Tibial nerve (tissue), 4 donors: ENCODE results near the gene RNU6-1. TPM values are rescaled to one million over a fixed set of nuclear protein-coding genes. Genes with fewer than 3 reads are reported as not detected.

ENCODE experiments used
- DNase-seq, 2 donors: peaks; one replicate each; pipeline ENCODE4 v3.0.0-alpha.2; 2019; ENCODE audit warnings: low spot score in 2 of 2
- H3K27ac ChIP-seq, 4 donors: fragments of 200-600 bp; sonication (generic) in 3 of 4; one replicate each; pipeline ENCODE4 v1.5.1; 2017 to 2019; ENCODE audit warnings: mild to moderate bottlenecking in 1 of 4
- H3K27me3 ChIP-seq, 2 donors: fragments of 200-600 bp; sonication (generic) in 1 of 2; one replicate each; pipeline versions ENCODE4 v1.5.1 to v1.6.0; 2017 to 2019
- H3K36me3 ChIP-seq, 3 donors: fragments of 200-600 bp; sonication (generic); one replicate each; pipeline ENCODE4 v1.5.1; 2018 to 2019
- H3K4me1 ChIP-seq, 4 donors: fragments of 200-600 bp; sonication (generic) in 3 of 4; one replicate each; pipeline ENCODE4 v1.5.1; 2017 to 2019
- H3K4me3 ChIP-seq, 4 donors: fragments of 200-600 bp; sonication (generic) in 3 of 4; one replicate each; pipeline ENCODE4 v1.5.1; 2017 to 2019; ENCODE audit warnings: mild to moderate bottlenecking in 1 of 4, moderate library complexity in 1 of 4
- H3K9me3 ChIP-seq, 4 donors: fragments of 200-600 bp; sonication (generic) in 3 of 4; one replicate each; pipeline ENCODE4 v1.5.1; 2017 to 2019
- CTCF ChIP-seq, 5 experiments: fragments of 200-600 bp in 3 of 5; fragments of 450-650 bp in 2 of 5; sonication (generic) in 3 of 5; IDR thresholded peaks; one replicate each; pipeline ENCODE4 v1.5.1; 2016 to 2019; ENCODE audit warnings: antibody characterized with exemption in 5 of 5, mild to moderate bottlenecking in 3 of 5, moderate library complexity in 2 of 5
- EP300 ChIP-seq, 2 donors: sonication (generic); formaldehyde crosslinking; IDR thresholded peaks; one replicate each; pipeline ENCODE4 v1.6.1; 2017; ENCODE audit warnings: antibody characterized with exemption in 2 of 2, mild to moderate bottlenecking in 1 of 2
- POLR2A ChIP-seq, 2 donors: fragments of 450-650 bp; IDR thresholded peaks; one replicate each; pipeline ENCODE4 v1.6.1; 2017; ENCODE audit warnings: antibody characterized with exemption in 2 of 2, mild to moderate bottlenecking in 2 of 2, moderate library complexity in 2 of 2
- WGBS, 2 donors: methylation state at CpG; one replicate each; pipeline ENCODE4 v1.1.5; 2018; 5-methylcytosine and 5-hydroxymethylcytosine counted together
- total RNA-seq, 4 donors: library from RNA; depleted of rRNA; stranded (reverse); fragments of >200 nt; gene quantifications; one replicate each; pipeline ENCODE4 v1.1.0, GENCODE V29; 2016

Gene RNU6-1
- total RNA-seq, 4 donors from 2014 or later = not detected

GRCh38 chr15:67879440-67880129 is 39.7 kb upstream of the RNU6-1 start:
- no peaks in the 10 kb centered on the region for H3K27me3 ChIP-seq
- TF ChIP-seq POLR2A (IDR thresholded peaks at IDR 0.05) (no peak), CTCF (IDR thresholded peaks at IDR 0.05) (no peak), EP300 (IDR thresholded peaks at IDR 0.05) (no peak)
- H3K27ac ChIP-seq = peak overlapping the region in 1 of 4 donors; percentile 3
- H3K36me3 ChIP-seq = no peaks in the 10 kb centered on the region
- no peak for DNase-seq
- no peaks in the 10 kb centered on the region for H3K9me3 ChIP-seq
- peaks cover 0 to 35% (median 10%) of the 10 kb centered on the region in 4 donors for H3K4me1 ChIP-seq
- 79 to 92% methylated on average over 11 of the region's 11 CpGs for WGBS, 2 donors
- no peak overlapping the region for H3K4me3 ChIP-seq

- Histone ChIP-seq H3K4me3 (no peak overlapping the region), H3K27ac (no peak overlapping the region), H3K36me3 (no peaks in the 10 kb centered on the region), H3K9me3 (peaks cover 0 to 2% (median 0%) of the 10 kb centered on the region in 4 donors), H3K27me3 (no peaks in the 10 kb centered on the region), H3K4me1 (peaks cover 0 to 26% (median 3%) of the 10 kb centered on the region in 4 donors)
- DNase-seq = no peak
- 88 to 92% methylated on average over 2 of the region's 2 CpGs for WGBS, 2 donors
- TF ChIP-seq EP300 (IDR thresholded peaks at IDR 0.05) (no peak), POLR2A (IDR thresholded peaks at IDR 0.05) (no peak), CTCF (IDR thresholded peaks at IDR 0.05) (no peak)
Observed at GRCh38 chr15:67878712-67879206, 38.9 kb upstream of the RNU6-1 start.

DNA sequence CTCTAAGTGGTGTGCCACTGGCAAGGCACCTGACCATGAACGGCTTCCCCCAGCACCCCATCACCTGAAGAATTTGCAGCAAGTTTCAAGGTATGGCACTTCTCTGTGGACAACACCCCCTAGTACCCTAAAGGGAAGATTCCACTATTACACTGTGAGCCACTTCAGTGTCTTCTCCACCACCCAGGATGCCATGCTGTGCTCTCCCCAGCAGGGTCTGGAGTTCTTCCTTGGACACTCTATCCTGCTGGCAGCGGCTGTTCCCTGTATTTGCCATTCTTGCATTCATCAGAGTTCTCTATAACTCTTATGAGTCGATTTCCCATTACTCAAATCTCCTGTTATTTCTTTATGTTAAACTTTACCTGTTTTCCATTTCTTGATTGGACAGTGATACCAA is 33.9 kb upstream of the RNU6-1 start:
- 95 to 96% methylated on average over 3 of the region's 3 CpGs for WGBS, 2 donors
- H3K9me3 ChIP-seq = peaks cover 0 to 19% (median 0%) of the 10 kb centered on the region in 4 donors
- no peak for TF ChIP-seq POLR2A (IDR thresholded peaks at IDR 0.05)
- TF ChIP-seq CTCF (IDR thresholded peaks at IDR 0.05) = no peak
- TF ChIP-seq EP300 (IDR thresholded peaks at IDR 0.05) = no peak
- DNase-seq = no peak
- no peaks in the 10 kb centered on the region for H3K36me3 ChIP-seq
- H3K4me3 ChIP-seq = no peak overlapping the region
- no peak overlapping the region for H3K27ac ChIP-seq
- H3K27me3 ChIP-seq = no peaks in the 10 kb centered on the region
- H3K4me1 ChIP-seq = no peaks in the 10 kb centered on the region

- Histone ChIP-seq H3K4me3 (no peak overlapping the region), H3K9me3 (peaks cover 0 to 19% (median 0%) of the 10 kb centered on the region in 4 donors), H3K36me3 (no peaks in the 10 kb centered on the region), H3K4me1 (no peaks in the 10 kb centered on the region), H3K27me3 (no peaks in the 10 kb centered on the region), H3K27ac (no peak overlapping the region)
- DNase-seq = no peak
- TF ChIP-seq EP300 (IDR thresholded peaks at IDR 0.05) (no peak), CTCF (IDR thresholded peaks at IDR 0.05) (no peak), POLR2A (IDR thresholded peaks at IDR 0.05) (no peak)
Observed at GRCh38 chr15:67870868-67871408, 31.1 kb upstream of the RNU6-1 start.

- 92% methylated on average over 3 of the region's 3 CpGs for WGBS, 2 donors
- TF ChIP-seq CTCF (IDR thresholded peaks at IDR 0.05) (no peak), EP300 (IDR thresholded peaks at IDR 0.05) (no peak), POLR2A (IDR thresholded peaks at IDR 0.05) (no peak)
- no peaks in the 10 kb centered on the region for H3K4me1 ChIP-seq
- H3K27me3 ChIP-seq = no peaks in the 10 kb centered on the region
- no peaks in the 10 kb centered on the region for H3K36me3 ChIP-seq
- peaks cover 0 to 19% (median 0%) of the 10 kb centered on the region in 4 donors for H3K9me3 ChIP-seq
- no peak overlapping the region for H3K4me3 ChIP-seq
- DNase-seq = no peak
- H3K27ac ChIP-seq = no peak overlapping the region
Observed at GRCh38 chr15:67869701-67870100, 29.9 kb upstream of the RNU6-1 start.
